Non-pigmented ciliary epithelial cell (primary cell): ENCODE results near the gene BLTP3B.

Experiments used
- DNase-seq: peaks from one replicate; pipeline ENCODE4 v3.0.0-alpha.2; 2010; ENCODE audit warnings: low read depth

BLTP3B gene

GRCh38 chr12:100164153-100164704, 21.6 kb upstream of the BLTP3B start:
- no peak for DNase-seq

GRCh38 chr12:100163416-100164152, 20.9 kb upstream of the BLTP3B start:
- DNase-seq: no peak

- no peak for DNase-seq
Measured at GRCh38 chr12:100159391-100160104, 16.9 kb upstream of the BLTP3B start.

DNA sequence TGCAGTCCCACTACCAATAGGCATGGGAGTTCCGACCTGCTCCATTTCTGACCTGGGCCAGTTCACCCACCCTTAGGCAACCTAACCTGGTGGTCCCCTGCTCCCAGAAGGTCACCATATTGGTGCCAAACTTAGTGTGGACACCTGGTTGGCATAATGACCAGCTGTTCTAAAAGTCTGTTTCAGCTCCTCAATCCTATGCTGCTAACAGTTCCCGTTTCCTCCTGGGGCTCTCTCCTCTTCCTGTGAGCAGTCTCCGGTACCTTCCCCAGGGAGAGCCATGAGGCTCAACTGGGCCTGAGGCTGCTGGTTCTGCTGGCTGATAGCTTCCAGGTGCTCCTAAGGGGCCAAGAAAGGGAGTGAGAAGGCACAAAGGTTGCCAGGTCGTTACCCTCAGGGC, 15.9 kb upstream of the BLTP3B start:
- no peak for DNase-seq

- DNase-seq: no peak
Measured at GRCh38 chr12:100157427-100157821, 14.8 kb upstream of the BLTP3B start.

DNA sequence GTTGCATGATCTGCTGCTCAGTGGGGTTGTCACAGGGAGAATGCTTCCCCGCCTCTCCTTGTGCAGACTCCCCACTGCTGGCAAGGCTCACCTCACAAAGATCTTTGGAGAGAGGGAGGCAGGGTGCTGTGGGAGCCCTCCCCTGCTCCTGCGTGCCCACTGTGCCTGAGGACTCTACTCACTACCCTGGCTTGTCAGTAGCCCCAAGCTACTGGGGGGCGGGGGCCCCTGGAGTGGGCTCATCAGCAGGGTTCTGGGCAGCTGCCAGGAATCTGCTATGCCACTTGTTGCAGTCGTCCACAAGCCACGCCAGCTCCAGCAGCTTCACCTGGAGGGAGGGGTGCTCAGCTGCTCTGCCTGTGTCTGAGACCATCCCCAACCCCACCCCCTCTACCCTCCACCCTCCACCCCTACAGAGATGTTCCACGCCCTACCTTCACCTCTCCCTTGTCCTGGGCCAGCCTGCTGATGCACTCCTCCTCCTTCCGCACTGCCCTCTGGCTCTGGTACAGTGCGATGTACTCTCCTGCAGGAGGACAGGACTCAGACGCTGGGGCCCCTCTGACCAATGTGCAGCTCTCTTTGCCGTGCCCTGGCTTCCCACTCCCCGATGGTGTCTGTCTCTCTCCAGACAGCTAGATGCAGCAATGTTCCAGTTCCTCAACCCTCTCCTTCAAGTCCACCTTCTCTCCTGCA, 14.2 kb upstream of the BLTP3B start:
- DNase-seq: no peak

DNA sequence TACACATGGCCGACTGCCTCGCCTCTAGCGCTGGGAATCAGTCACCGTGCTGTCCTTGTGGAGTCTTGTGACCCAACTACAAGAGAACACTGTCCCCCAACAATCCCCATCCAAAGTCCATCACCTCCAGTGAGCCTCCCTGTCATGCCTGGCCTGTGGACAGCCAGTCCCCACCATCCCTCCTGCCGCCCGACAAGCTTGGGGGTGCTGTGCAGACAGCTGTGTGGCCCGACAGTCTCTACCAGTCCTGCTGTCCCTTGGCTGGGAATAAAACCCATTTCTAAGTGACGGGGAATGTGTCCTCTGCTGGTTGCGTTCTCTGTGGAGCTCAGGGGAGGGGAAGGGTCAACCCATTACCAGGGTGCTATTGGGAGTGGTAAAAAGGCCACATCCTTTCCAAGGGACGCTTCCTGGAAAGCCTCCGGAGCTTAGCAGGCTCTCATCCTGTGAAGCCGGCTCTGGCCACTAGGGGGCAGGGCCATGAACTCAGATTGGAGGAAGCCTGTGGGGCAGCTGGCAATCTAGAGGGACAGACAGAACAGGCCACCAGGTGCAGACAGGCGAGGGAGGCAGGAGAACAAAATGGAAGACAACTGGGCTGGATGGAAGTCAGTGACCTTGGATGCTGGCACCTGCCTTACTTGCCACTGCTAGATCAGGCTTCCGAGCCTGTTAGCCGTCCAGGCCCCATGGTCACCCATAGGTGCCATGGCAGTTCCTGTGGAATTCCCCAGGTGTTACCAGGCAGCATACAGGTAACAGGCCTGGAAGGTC, 12.0 kb upstream of the BLTP3B start:
- no peak for DNase-seq

DNA sequence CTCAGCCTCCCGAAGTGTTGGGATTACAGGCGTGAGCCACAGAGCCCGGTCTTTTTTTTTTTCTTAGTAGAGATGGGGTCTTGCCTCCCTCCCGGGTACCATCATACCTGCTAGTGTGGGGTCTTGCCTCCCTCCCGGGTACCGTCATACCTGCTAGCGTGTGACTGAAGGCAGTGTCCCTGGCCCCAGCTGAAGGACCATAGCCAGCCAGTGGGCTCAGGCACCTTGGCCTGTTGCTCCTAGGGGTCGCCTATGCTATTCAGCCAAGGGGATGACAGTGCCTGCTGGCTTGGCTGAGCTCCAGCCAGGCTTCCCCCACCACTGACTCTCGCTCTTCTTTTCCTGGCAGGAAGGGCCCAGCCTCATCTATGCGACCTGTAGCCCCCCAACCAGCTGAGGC, 10.5 kb upstream of the BLTP3B start:
- no peak for DNase-seq

DNA sequence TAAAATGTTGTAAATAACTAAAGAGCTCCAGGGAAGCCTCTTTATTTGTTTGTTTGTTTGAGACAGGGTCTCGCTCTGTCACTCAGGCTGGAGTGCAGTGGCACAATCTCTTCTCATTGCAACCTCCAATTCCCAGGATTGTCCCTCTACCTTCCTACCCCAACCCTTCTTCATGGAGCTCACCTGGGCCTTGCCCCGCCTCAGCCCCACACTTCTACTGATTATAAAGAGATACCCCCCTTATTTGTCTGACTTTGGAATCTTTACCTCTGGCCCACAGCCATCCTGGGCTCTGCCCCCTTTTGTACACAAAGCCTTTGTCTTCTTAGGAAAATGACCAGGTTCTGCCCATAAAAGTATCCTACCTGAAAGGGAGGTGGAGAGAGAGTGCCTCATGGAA, 9.1 kb upstream of the BLTP3B start:
- no peak for DNase-seq

DNA sequence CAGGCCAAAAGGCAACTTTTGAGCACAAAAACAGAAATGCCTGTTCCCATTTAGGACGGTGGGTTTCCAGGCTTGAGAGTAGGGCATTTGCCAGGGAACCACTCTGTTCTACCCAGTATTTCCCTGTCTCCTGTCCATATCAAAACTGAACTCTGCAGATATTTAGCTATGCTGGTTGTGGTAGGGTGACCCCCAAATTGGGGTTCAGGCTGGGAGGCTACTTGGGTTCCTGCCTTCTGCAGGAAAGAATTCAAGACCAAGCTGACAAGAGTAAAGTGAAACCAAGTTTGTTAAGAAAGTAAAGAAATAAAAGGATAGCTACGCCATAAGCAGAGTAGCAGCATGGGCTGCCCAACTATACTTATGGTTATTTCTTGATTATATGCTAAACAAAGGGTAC, 3.6 kb upstream of the BLTP3B start:
- DNase-seq: no peak

- DNase-seq: no peak
Measured at GRCh38 chr12:100145643-100146042, 3.0 kb upstream of the BLTP3B start.

GRCh38 chr12:100141998-100142850, 450 bp downstream of the BLTP3B start:
- no peak for DNase-seq

- peak; percentile 67 for DNase-seq
Measured at GRCh38 chr12:100141666-100141997, 1.0 kb downstream of the BLTP3B start.

- no peak for DNase-seq
Measured at GRCh38 chr12:100138803-100139098, 3.9 kb downstream of the BLTP3B start.

DNA sequence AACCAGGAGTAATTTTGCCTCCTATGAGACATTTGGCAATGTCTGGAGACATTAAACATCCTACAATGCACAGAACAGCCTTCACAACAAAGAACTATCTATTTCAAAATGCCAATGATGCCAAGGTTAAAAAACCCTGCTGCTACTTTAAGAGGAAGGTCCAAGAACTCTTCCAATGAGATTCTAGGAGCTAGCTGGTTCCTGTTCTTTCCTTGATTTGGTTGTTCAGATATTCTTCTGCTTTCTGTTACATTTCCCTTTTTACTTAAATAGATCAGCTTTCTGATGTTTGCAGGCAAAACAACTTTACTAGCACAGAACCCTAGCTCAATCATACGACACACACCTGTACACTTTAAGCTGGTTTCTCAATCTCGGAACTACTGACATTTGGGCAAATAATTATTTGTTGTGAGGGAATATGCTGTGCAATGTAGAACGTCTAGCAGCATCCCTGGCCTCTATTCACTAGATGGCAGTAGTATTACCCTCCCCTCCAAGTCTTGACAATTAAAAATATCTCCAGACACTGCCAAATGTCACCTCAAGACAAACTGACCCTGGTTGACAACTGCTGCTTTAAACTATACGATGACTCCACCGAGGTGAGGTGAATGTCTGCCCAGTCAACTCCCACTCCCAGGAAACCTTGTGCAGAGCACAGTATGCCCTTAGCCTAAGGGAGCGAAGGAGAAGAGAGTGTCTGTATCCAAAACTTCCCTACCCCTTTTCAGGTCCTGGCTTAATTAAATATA, 4.4 kb downstream of the BLTP3B start:
- no peak for DNase-seq

GRCh38 chr12:100133200-100133599, 9.5 kb downstream of the BLTP3B start:
- no peak for DNase-seq

GRCh38 chr12:100128512-100128908, 14.2 kb downstream of the BLTP3B start:
- no peak for DNase-seq

DNA sequence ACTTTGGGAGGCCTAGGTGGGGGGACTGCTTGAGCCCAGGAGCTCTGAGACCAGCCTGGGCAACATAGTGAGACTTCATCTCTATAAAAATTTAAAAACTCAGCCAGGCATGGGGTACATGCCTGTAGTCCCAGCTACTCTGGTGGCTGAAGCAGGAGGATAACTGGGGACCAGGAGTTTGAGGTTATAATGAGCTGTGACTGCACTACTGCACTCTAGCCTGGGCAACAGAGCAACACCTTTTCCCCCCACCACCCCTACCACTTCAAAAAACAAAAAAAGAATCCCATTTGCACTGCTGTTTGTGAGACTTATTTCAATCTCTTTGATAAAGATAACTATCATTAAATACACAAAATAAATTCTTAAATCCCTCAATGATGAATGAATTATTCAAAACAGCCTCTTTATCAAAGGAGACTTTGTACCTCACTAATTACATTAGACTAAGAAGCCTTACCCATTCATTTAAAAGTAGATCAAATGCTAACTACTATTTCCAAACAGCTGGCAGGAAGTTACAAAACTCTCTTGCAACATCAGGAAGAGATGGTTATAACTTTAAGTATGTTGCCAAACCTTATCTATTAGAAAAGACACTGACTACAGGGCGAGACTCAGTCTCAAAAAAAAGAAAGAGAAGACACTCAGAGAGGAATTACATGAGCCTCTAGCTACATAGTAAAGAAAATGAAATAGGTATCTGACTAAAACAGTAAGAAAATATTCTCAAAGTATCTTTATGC, 14.7 kb downstream of the BLTP3B start:
- no peak for DNase-seq

- no peak for DNase-seq
Measured at GRCh38 chr12:100123316-100124095, 19.2 kb downstream of the BLTP3B start.
